Mesodermal cell (in vitro differentiated cells): ENCODE measurements around the gene PCDH1.

Experiments used
- H3K27ac ChIP-seq: 2 replicates; pipeline ENCODE4 v1.7.0; 2013; ENCODE audit warnings: mild to moderate bottlenecking, low read depth, low read length, moderate library complexity; ENCODE audit not compliant: severe bottlenecking
- H3K36me3 ChIP-seq: 2 replicates; pipeline ENCODE4 v1.7.1; 2013; ENCODE audit warnings: mild to moderate bottlenecking, low read length, moderate library complexity; ENCODE audit not compliant: control insufficient read depth, insufficient read depth
- H3K4me1 ChIP-seq: one replicate; pipeline ENCODE4 v1.7.1; 2013; ENCODE audit warnings: mild to moderate bottlenecking, low read length; ENCODE audit not compliant: insufficient read depth, control insufficient read depth, poor library complexity, severe bottlenecking
- H3K4me3 ChIP-seq: 2 replicates; pipeline ENCODE4 v1.7.0; 2013; ENCODE audit warnings: low read length, control low read depth, mild to moderate bottlenecking; ENCODE audit not compliant: insufficient read depth, poor library complexity, severe bottlenecking; ENCODE audit errors: extremely low read depth
- H3K9me3 ChIP-seq: 2 replicates; pipeline ENCODE4 v1.7.1; 2013; ENCODE audit warnings: mild to moderate bottlenecking, low read length, moderate library complexity; ENCODE audit not compliant: control insufficient read depth
- WGBS, 2 experiments: methylation state at CpG; one replicate each; pipeline ENCODE4 v1.1.5; 2013; ENCODE audit warnings: missing lambda C conversion rate in 2 of 2; ENCODE audit not compliant: insufficient coverage in 2 of 2; 5-methylcytosine and 5-hydroxymethylcytosine counted together

Gene PCDH1

DNA sequence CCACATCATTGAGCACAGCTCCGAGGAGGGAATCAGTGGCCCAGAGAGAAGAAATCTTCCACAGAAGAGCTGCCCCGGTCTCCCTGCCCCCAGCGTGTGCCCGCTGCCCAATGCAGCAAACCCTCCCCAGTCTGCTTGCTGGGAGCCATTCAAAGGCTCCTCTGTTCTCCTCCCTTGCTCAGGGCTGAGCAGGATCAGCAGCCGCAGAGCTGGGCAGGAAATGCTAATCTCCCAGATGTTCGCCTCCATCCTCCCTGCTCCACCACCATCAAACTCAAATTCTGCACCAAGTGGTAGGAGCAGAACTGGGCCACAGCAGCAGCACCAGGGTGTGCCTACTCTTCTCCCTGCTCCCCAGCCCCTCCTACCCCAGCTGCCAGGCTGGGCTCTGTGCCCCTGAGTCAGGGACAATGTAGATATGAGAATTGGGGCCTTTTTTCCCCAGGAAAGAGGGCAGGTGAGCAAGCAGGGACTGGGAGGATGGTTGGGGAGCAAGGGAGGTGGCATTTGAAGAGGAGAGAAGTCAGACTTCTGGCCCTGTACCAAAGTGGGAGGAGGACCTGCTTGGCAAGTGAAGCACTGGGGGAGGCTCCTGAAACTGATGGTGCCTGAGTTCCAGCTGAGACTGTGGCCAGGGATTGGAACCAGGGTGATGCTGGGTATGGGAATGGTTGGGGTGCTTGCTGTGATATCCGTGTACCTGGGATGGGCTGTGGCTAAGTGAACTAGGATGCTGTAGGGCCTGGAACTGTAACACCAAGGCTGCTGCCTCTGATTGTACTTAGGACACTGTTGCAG lies 1.9 kb upstream of the PCDH1 start:
- Histone ChIP-seq H3K9me3 (no peaks in the 10 kb centered on the region), H3K27ac (peak overlapping the region; percentile 62), H3K36me3 (no peaks in the 10 kb centered on the region), H3K4me1 (peaks cover 53% of the 10 kb centered on the region), H3K4me3 (no peak overlapping the region)
- WGBS, 2 experiments, result 21 to 49% methylated on average over 3 to 5 of the region's 7 CpGs

DNA sequence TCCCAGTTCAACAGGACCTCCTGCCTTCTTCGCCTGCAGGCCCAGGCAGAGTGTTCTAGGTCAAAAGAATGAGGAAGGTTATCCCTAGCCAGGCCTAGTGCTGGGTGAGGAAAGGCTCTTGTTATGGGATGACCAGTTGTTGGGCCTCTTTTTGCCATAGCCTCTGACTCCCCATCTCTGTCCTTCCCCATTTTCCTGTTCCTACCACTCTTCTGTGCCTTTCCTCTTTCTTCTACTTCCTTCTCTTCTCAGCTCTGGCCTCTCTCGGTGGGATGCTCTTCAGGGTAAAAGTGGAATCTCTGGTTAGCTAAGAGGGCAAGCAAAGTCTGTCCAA lies 1.2 kb upstream of the PCDH1 start:
- Histone ChIP-seq H3K4me3 (no peak overlapping the region), H3K4me1 (peaks cover 58% of the 10 kb centered on the region), H3K36me3 (no peaks in the 10 kb centered on the region), H3K27ac (peak overlapping the region; percentile 62), H3K9me3 (no peaks in the 10 kb centered on the region)
- 0% methylated on average over 1 of the region's 2 CpGs; no CpG with 5 or more reads in 1 of the 2 experiments for WGBS, 2 experiments

DNA sequence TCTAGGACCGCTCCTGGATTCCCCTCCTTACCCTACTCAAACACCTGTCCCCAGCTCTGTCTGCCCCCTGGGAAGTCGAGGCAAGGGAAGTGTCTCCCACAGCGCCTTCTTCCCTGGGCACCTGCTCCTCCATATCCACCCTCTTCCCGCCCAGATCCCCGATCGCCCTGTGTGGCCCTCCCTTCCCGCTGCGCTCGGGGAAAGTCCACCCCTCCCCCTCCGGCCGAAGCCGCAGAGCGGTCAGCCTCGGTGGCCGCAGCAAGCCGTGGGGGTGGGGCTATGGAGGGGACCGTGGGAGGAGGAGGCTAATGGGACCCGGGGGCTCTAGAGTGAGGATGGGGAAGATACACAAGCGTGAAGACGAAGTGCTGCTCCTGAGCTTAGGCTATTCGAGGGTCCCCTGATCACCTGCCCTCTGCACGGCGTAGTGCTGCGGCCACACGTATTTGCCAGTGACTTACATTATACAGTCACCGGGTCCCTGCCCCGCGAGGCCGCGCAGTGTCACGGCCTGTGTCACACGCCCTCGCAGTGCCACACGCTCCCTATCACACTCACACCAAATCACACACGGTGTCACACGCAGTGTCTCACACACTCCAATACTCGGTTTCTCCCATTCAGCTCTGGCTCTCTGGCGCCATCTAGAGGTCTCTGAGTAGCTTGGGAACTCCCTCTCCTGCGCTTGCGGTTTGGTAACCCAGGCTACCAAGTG lies 658 bp upstream of the PCDH1 start:
- Histone ChIP-seq H3K36me3 (no peaks in the 10 kb centered on the region), H3K27ac (peak overlapping the region; percentile 62), H3K4me1 (peaks cover 56% of the 10 kb centered on the region), H3K4me3 (peak overlapping the region; percentile 62), H3K9me3 (no peaks in the 10 kb centered on the region)
- 0 to 1% methylated on average over 26 to 28 of the region's 40 CpGs for WGBS, 2 experiments

DNA sequence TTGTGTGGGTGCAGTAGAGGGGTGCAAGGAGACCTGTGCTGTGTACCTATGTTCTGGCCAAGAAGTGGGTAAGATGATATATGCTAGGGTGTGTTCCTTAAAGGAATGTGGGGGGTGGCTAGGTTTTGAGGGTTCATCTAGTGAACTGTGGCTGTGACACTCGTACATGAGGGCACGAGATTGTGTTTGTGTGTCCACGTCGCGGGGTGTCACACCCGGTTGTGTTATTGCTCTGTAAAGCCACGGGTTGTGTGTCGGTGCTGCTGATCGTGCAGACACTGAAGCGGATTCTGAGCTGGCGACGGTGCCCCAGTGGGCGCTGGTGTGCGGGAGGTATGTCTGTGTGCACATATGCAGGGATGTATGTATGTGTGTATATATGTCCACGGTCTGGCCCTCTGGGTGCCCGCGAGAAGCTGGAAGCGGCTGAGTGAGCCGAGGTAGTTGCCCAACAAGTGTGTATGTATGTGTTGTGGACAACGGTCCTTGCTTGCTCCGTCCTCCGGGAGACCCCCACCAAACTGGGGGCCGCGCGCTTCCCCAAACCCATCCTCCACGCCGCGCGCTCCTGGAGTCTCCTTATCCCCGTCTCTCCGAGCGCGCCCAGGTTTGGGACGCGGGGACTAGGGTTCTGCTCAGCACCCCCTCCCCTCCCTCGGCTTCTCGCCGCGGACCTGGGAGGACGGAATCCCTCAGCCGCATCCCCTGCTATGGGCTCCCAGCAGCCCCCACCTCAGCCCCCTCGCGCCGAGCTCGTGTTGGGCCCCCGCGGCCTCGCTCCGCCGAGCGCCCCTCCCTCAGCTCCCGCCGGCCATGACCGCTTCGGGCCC lies 639 bp downstream of the PCDH1 start:
- Histone ChIP-seq H3K36me3 (no peaks in the 10 kb centered on the region), H3K27ac (no peak overlapping the region), H3K4me1 (peaks cover 49% of the 10 kb centered on the region), H3K4me3 (peak overlapping the region; percentile 62), H3K9me3 (no peaks in the 10 kb centered on the region)
- WGBS, 2 experiments, result 1 to 2% methylated on average over 40 to 54 of the region's 55 CpGs

DNA sequence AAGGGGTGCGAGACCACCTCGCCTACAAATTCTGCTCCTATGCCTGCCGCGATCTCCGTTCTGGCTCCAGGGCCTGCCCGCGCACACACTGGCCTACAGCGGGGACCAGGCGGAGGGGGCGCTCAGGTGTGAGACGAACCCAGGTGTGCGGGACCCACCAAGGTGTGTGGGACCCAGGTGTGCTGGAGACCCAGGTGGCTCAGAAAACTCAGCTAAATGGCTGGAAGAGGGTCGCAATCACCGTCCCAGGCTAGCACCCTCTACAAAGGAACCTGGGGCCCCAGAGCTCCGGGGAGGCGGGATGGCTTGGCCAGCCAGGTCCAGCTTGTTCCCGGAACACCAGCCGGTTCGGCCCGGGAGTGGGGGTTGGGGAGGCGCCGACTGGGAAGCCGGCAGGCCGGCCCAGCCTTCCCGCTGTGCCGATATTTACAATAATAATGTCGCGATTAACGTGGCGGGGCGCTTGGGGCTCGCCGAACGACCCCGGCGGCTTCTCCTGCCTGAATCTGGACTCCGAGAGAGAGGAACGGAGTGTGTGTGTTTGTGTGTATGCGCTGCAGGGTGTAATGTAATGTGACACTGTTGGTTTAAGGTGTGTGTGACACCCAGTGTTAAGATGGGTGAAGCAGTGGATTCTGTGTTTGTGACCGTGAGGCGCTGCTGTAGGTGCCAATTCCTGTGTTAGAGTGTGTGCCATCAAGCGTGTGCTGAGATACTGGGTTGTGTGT lies 1.4 kb downstream of the PCDH1 start:
- H3K36me3 ChIP-seq, result no peaks in the 10 kb centered on the region
- no peak overlapping the region for H3K27ac ChIP-seq

DNA sequence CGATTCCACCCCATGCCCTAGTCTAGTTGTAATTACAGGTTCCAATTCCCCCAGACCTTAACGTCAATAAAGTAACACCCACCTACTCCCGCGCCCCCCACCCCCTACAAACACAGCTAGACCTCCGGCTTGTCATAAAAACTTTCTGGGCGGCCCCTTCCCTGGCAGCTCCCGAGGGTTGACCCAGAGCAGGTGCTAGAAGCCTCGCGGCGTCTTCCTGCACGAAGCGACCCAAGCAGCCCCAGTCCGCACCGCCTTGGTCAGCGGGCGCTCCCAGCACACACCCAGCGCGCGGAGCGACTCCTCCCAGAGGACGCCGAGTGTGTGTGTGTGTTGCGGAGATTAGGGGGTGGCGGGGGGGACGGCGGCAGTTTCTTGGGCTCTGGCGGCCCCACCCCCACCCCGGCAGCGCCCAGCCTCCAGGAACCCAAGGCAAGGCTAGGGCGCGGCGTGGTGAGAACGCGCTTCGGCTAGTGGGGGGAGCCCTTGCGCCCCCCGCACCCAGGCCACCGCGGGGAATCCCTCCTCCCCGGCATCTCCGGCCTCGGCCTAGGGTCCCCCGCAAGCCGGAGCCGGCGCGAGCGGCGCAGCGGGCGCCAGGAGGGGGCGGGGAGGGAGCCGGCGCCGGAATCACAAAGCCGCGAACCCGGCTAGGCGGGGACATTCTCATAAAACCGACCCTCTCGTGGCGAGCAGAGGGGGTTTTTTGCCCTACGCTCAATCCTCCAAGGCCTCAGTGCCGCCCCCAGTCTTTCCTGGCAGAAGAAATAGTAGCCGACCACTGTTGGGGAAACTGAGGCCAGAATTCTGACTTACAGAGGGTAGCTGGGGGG lies 2.2 kb downstream of the PCDH1 start:
- Histone ChIP-seq H3K4me1 (peaks cover 35% of the 10 kb centered on the region), H3K9me3 (no peaks in the 10 kb centered on the region), H3K36me3 (no peaks in the 10 kb centered on the region), H3K27ac (no peak overlapping the region), H3K4me3 (peak overlapping the region; percentile 62)
- WGBS, 2 experiments, result 0 to 1% methylated on average over 24 to 40 of the region's 65 CpGs

More for the DNA sequence above, 1.4 kb downstream of the PCDH1 start:
- WGBS, 2 experiments, result 1 to 3% methylated on average over 38 to 41 of the region's 42 CpGs
- no peaks in the 10 kb centered on the region for H3K9me3 ChIP-seq
- peaks cover 41% of the 10 kb centered on the region for H3K4me1 ChIP-seq
- peak overlapping the region; percentile 62 for H3K4me3 ChIP-seq

DNA sequence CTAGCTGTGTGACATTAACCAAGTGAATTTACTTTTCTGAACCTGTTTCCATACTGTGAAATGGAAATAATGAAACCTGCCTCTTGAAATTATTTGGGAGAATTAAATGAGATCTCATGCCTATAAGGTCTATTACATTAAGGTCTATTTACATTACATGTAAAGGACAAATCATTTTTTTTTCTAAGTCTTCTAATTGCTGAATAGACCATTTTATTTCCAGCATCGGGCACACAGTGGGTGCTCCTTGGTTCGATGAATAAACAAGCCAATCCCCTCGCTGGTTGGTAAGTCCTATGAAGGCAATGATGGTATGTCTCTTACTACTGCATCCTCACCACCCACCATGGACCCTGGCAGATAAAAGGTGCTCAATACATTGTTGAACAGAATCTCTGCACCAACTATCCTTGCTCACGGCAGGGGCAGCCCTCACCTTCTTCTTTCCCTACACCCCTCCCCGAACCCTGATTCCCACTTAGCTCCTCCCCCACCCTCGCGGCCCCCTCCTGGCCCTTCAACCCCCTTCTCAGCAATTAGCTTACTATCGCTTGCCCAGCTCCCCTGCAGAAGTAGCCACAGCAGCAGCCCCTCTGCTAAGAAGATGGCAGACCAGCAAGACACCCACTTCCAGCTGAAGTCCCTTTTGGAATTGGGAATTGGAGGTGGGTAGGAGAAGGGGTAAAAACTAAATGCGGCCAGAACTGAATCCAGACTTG lies 3.0 kb downstream of the PCDH1 start:
- WGBS, 2 experiments, result 6 to 25% methylated on average over 2 of the region's 9 CpGs
- peak overlapping the region; percentile 62 for H3K4me3 ChIP-seq
- peaks cover 27% of the 10 kb centered on the region for H3K4me1 ChIP-seq
- no peaks in the 10 kb centered on the region for H3K9me3 ChIP-seq
- no peaks in the 10 kb centered on the region for H3K36me3 ChIP-seq
- no peak overlapping the region for H3K27ac ChIP-seq

DNA sequence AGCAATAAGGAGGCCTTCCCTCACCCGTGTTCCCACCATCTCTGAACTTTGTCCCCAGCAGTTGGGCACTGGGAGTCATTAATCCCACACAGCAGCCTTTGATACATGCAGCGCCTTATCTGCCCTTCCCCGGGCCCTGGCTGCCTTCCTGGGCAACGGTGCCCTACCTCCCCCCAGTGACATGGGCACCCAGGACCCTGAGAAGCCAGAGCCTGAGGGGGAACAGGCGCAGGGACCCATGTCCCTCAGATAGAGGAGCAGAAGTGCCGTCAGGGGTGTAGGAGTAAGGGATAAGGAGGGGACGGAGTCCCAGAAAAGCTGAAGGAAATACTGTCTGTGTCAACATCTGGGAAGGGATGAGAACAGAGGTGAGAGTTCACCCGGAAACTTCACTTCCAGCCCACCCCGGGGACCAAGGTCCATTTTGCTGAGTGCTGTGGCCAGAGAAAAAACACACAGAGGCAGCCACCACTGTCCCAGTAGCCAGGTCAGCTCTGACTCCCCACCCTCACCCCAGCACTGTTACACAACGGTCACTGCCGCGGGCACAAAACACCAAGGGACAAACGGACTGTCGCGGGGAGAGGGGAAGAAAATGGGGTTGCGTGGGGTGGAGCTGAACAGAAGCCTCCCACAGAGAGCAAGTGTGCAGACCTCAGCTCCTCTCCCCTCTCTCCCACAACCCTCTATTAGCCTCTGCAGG lies 3.8 kb downstream of the PCDH1 start:
- WGBS, 2 experiments, result 76 to 79% methylated on average over 9 to 13 of the region's 16 CpGs
- H3K36me3 ChIP-seq, result no peaks in the 10 kb centered on the region
- H3K4me1 ChIP-seq, result peaks cover 22% of the 10 kb centered on the region
- no peak overlapping the region for H3K27ac ChIP-seq
- H3K4me3 ChIP-seq, result no peak overlapping the region
- no peaks in the 10 kb centered on the region for H3K9me3 ChIP-seq

DNA sequence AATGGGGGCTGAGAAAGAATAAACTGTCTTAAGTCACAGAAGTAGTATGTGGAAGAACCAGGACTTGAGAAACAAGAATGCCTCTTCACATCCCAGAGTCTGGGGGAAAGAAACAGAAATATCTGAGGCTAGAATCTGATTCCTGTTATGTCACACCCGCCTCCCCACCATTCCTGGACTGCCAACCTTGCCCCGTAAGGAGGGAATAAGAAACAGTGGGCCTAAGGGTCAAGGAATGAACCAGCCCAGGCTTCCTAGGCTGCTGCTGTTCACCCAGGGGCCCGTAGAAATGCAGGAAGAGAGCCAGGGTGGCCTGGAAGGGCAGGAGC lies 4.3 kb downstream of the PCDH1 start:
- H3K27ac ChIP-seq, result no peak overlapping the region
- no peaks in the 10 kb centered on the region for H3K9me3 ChIP-seq
- H3K4me3 ChIP-seq, result no peak overlapping the region
- 89 to 94% methylated on average over 2 to 3 of the region's 3 CpGs for whole genome bisulfite sequencing, 2 experiments
- no peaks in the 10 kb centered on the region for H3K36me3 ChIP-seq
- H3K4me1 ChIP-seq, result peaks cover 17% of the 10 kb centered on the region
